HG02759 (cell line): Measurements from ENCODE around the gene DMD.

Experiments
- ATAC-seq: cut with Tn5 transposase; IDR thresholded peaks from one replicate; pipeline ENCODE4 v1.9.1; 2021; ENCODE audit warnings: mild to moderate bottlenecking, moderate library complexity; ENCODE audit not compliant: unreplicated experiment

Gene DMD

GRCh38 chrX:32293962-32294700 lies 917.2 kb downstream of the DMD start:
- ATAC-seq, result no peak

GRCh38 chrX:32289356-32289755 lies 922.0 kb downstream of the DMD start:
- ATAC-seq, result no peak

GRCh38 chrX:32281853-32282252 lies 929.5 kb downstream of the DMD start:
- ATAC-seq, result no peak

GRCh38 chrX:32280921-32281320 lies 930.4 kb downstream of the DMD start:
- ATAC-seq, result no peak

- ATAC-seq, result no peak
These were observed 930.9 kb downstream of the DMD start for GRCh38 chrX:32280489-32280888.

GRCh38 chrX:32276153-32276552 lies 935.2 kb downstream of the DMD start:
- ATAC-seq, result no peak

- ATAC-seq, result no peak
These were observed 941.5 kb downstream of the DMD start for GRCh38 chrX:32269866-32270265.

- ATAC-seq, result no peak
These were observed 943.1 kb downstream of the DMD start for GRCh38 chrX:32268207-32268606.

- ATAC-seq, result no peak
These were observed 943.6 kb downstream of the DMD start for GRCh38 chrX:32267796-32268195.

- ATAC-seq, result peak; percentile 45
These were observed 964.7 kb downstream of the DMD start for GRCh38 chrX:32246675-32247074.

- ATAC-seq, result no peak
These were observed 1015.7 kb downstream of the DMD start for GRCh38 chrX:32195611-32196010.

GRCh38 chrX:32191316-32191715 lies 1020.0 kb downstream of the DMD start:
- ATAC-seq, result no peak

GRCh38 chrX:32185160-32185559 lies 1026.2 kb downstream of the DMD start:
- no peak for ATAC-seq

- ATAC-seq, result no peak
These were observed 1028.3 kb downstream of the DMD start for GRCh38 chrX:32183066-32183465.

- ATAC-seq, result no peak
These were observed 1034.8 kb downstream of the DMD start for GRCh38 chrX:32176510-32176909.

- no peak for ATAC-seq
These were observed 1040.9 kb downstream of the DMD start for GRCh38 chrX:32170481-32170880.

- ATAC-seq, result no peak
These were observed 1056.2 kb downstream of the DMD start for GRCh38 chrX:32155044-32155638.

- ATAC-seq, result no peak
These were observed 1057.8 kb downstream of the DMD start for GRCh38 chrX:32153585-32153984.

- no peak for ATAC-seq
These were observed 1061.2 kb downstream of the DMD start for GRCh38 chrX:32150141-32150540.

- no peak for ATAC-seq
These were observed 1069.5 kb downstream of the DMD start for GRCh38 chrX:32141841-32142240.

- no peak for ATAC-seq
These were observed 1071.9 kb downstream of the DMD start for GRCh38 chrX:32139476-32139875.

- ATAC-seq, result no peak
These were observed 1073.8 kb downstream of the DMD start for GRCh38 chrX:32137525-32137924.

- ATAC-seq, result no peak
These were observed 1084.4 kb downstream of the DMD start for GRCh38 chrX:32126997-32127396.
